ENCODE measurements around the gene CCL4L2.
"Not testable (repeated sequence)": the region's sequence is repeated elsewhere in the genome, so short reads cannot be mapped to it uniquely, and the experiment has no call there.

CCL4L2 gene

GRCh38 chr17:36210439-36211211, at the start of gene CCL4L2:
Gene CCL4L2, plus strand, starts transcription at chr17:36211063.
- DNase-seq (ENCODE audit: low read depth in 2 of 2), result not testable (repeated sequence)

GRCh38 chr17:36168836-36169235, 42.0 kb upstream of the CCL4L2 start:
- not testable (repeated sequence) for DNase-seq (ENCODE audit: low read depth in 2 of 2)

DNA sequence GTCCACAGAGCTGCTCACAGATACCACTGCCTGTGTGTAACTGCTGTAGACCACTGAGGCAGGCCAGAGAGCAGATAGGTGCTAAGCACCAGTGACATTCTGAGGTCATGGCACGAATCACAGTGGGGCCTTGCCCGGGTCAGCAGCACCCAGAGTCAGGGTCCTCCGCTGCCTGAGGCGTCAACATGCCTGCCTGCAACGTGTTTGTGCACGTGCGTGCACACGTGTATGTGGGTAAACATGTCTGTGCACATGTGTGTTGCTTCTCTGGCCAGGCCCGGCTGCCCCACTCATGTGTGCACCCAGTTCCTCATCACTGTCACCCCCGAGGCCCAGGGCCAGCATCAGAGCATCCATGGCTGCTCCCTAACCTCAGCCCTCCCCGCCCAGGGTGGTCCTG, 34.3 kb upstream of the CCL4L2 start, which contains the start of gene TBC1D3B:
TSS of gene TBC1D3B (minus strand) at position 101 of the 400 bp plus-strand sequence. CDS start 1,586 bp downstream, outside the sequence.
- DNase-seq (ENCODE audit: low read depth in 2 of 2), result not testable (repeated sequence)

GRCh38 chr17:36181446-36182175, 29.3 kb upstream of the CCL4L2 start:
- not testable (repeated sequence) for DNase-seq (ENCODE audit: low read depth in 2 of 2)

DNA sequence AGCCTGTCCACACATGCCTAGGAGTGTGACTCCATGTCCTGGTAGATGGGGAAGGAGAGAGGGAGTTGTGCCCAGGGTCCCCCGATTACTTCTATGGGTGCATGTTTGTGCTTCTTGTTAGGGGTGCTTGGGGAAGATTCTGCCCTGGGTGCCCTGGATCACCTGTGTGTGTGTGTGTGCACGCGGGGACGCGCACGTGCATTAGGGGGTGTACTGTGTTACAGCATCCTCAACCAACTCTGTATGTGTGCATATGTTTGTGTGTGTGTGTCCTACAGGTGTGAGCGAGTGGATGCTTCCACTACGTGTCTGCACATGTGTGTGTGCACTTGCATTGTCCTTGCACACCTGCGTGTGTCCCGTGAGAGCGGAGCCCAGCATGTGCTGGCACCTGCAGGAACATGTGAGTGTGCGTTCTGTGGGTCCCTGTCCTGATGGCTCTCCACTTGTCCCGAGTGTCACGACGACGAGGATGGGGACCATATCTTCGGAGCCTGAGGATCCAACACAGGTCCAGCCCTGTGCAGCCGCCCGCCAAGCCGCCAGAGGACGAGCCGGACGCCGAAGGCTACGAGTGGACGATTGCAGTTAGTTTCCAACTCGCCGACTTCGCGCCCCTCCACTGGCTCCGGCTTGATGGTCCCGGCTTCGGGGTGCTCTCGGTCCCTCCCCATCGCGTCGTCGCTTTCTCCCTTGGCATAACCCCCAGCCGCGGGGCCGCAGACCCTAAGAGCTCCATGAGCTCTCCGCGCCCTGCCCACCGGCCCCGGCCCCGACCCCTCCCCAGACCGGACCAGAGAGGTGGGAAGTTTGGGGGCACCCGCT, 28.5 kb upstream of the CCL4L2 start:
- no peak for DNase-seq (ENCODE audit: low read depth in 2 of 2)

DNA sequence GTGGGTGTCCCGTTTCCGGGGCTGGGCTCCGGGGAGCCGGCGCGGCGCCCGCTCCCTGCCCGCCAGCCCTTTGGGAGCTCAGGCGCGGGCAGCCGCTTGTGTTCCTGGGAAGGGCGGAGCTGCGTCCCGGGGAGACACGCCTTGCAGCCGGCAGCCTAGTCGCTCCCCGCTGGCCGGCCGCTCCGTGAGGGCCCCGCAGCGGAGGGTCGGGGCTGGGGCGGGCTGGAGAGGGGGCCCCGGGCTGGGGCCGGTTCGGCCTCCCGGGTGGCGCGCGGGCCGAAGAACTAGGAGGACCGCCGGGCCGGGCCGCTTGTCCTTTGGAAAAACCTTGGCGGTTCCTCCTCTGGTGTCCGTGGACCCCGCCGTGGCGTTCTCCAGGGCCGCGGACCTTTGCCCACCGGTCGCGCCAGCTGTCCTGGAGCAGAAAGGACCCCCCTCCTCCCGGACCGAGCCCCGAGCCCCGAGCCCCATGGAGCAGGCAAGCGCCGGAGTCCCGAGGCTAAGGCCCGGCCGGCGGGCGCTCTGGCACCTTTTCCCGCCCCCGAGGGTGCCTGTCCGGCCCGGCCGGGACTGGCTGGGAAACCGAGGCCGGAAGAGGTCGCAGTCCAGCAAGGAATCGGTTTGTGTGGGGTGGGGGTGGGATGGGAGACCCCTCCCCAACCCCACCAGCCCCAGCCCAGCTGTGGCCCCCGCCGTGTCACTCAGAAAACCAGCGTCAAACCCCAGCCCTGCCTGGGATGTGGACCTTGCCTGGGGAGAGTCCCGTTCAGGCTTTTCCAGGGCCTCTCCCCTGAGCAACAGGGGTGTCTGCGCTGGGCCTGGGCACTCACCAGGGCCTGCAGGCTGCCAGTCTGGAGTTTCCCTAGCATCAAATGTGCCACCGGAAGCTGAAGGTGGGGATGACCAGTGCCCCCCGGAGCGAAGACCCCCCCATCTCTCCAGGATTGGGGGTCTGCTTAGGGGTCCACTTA, 27.6 kb upstream of the CCL4L2 start:
- DNase-seq (ENCODE audit: low read depth in 2 of 2), result no peak

GRCh38 chr17:36184023-36184765, 26.7 kb upstream of the CCL4L2 start:
- DNase-seq (ENCODE audit: low read depth in 2 of 2), result no peak

GRCh38 chr17:36185416-36185815, 25.4 kb upstream of the CCL4L2 start:
- DNase-seq (ENCODE audit: low read depth in 2 of 2), result no peak

DNA sequence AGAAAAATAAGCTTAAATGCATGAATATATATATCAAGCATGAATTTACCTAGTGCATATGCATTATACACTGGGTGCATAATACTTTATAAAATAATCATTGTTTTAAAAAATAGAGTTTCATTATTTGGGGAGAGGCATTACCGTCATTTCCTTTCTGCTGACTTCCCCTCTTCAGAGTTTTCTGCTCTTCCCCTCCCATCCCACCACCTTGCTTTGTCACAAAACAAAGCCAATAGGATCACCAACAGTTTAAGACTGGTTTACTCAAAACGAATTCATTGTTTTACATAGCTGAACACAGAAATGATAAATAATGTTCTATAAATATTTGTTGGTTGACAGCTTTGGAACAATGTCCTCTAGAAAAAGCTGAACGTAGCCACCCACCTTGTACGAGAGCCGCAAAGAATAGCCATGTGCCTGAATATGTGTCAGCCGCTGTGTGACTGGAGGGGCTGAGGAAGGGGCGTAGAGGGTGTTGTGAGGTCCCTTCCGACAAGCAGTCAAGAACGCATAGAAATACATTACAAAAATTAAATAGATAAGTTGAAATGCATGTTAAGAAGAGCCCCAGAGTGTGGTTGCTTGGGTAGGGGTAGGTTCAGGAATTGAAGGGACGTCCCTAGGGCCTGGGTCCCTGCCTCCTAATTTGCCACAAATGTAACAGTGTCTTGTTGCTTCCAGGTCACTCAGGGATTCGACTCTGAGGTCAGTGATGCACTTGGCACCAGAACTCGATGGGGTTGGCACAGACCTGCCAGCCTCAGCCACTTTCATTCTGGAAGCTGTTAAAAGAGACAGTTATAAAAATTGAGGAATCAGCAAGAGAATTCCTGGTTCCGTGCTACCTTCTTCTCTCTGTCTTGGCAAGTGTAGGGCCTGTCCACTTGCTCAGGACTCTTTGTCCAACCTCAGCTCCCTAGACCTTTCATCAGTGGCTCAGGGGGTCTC, 23.8 kb upstream of the CCL4L2 start:
- not testable (repeated sequence) for DNase-seq (ENCODE audit: low read depth in 2 of 2)

DNA sequence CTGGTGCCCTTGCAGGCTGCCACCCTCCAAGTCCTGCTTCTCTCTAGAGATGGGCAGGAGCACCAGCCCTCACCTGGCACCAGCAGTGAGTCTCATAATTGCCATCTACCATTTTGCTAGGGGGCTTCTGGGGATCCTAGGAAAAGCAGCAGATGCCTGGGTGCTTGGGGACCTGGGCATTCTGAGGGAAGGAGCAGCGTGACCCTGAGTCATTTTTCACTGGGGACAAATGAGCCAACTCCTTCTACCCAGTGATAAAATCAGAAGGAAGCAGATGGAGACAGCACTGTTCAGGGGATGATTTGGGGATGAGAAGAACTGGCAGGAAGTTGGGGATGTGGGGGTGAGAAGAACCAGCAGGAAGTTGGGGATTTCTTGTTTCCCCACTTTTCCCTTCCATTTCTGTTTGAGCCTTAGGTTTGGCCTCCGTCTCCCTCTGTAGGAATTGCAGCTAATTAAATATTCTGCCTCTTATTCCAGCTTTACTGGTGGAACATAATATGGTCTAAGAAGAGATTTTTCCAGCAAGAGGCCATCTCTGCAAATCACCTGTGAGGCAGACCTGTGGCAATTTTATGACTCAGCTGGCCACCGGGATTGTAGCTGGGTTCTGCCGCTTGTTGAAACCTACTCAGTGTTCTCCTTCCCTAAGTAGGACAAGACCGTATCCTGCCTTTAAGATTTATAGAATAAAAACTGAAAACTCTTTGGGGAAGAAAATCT, 22.8 kb upstream of the CCL4L2 start:
- DNase-seq (ENCODE audit: low read depth in 2 of 2), result not testable (repeated sequence)

DNA sequence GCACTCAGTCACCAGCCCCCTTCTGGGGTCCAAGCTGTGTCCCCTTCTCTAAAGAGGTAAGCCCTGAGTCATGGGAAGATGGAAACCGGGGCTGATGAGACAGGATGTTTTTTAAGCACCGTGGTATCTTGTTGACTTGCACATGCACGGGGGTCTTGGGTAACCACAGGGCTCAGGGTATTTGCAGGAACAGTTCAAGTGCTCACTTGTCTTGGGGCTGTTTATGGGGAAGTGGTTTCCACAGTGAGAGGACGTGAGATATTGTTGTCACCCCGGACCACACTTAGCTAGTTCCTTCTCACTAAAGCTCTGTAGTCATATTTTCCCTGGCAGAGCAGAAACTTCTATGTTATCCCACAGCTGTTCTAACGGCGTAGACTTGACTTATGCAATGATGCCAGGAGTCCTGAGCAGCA, 22.0 kb upstream of the CCL4L2 start:
- DNase-seq (ENCODE audit: low read depth in 2 of 2), result no peak

GRCh38 chr17:36189993-36190392, 20.9 kb upstream of the CCL4L2 start:
- DNase-seq (ENCODE audit: low read depth in 2 of 2), result not testable (repeated sequence)

GRCh38 chr17:36190549-36191330, 20.1 kb upstream of the CCL4L2 start:
- not testable (repeated sequence) for DNase-seq (ENCODE audit: low read depth in 2 of 2)

- no peak for DNase-seq (ENCODE audit: low read depth in 2 of 2)
These were observed 17.6 kb upstream of the CCL4L2 start for GRCh38 chr17:36193216-36193775.

DNA sequence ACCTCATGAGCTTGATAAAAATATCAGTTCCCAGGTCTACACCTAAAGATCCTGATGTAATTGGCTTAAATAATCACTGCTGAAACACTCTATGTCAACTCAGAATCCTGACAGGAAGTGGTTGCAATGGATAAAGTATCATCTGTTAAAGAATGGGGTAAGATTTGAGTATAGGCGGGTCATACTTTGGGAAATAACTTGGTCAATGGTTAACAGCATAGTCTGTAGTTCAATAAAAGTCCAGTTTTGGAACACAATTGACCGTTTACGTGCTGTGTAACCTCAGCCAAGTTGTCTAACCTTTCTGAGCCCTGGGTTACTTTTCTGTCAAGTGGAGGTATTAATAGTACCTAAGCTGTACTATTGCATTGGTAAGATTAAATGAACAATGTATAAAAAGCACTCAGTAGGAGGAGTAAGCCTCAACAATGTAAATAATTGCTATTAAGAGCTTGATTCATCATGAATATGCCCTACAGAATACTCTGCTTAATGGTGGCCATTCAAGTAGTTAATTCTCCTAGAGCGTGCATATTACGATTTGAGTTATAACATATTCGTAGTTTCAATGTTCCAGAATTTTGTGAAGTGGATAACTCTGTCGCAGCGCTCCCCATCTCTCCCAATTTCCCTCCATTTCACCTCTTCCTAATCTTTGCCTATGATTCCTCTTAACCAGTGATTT, 16.6 kb upstream of the CCL4L2 start:
- DNase-seq (ENCODE audit: low read depth in 2 of 2), result not testable (repeated sequence)

GRCh38 chr17:36194832-36195433, 15.9 kb upstream of the CCL4L2 start:
- not testable (repeated sequence) for DNase-seq (ENCODE audit: low read depth in 2 of 2)
